ENCODE measurements around the gene PALM3. TPM values are rescaled to one million over a fixed set of nuclear protein-coding genes. Genes with fewer than 3 reads are reported as not detected.

The PALM3 gene
- total and polyA plus RNA-seq, 2 donors (not counting 3 experiments of a cell fraction or from before 2014, with no cell fraction given): 0.08 to 0.31 TPM

DNA sequence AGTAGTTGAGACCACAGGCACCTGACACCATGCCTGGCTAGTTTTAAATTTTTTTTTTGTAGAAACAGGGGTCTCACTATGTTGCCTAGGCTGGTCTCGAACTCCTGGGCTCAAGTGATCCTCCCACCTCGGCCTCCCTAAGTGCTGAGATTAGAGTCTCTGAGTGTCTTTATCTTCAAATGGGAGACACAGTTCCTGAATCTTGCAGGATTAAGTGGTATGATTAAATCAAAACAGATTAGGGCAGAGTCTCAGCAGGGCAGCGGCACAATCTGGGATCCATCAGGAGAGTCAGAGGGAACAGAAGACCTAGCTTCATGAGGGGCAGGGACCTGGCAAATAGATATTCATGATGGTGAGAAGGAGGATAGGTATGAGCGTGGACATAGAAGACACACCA, 33.0 kb downstream of the PALM3 start:
- H2AFZ ChIP-seq (ENCODE audit: low read depth, low read length): no peak overlapping the region
- no peaks in the 10 kb centered on the region for H3K79me2 ChIP-seq (ENCODE audit: control insufficient read depth, insufficient read depth, low read length)
- H3K27ac ChIP-seq (ENCODE audit: insufficient read depth, low read depth, low read length): no peak overlapping the region
- no peaks in the 10 kb centered on the region for H3K9me1 ChIP-seq (replicated peaks; ENCODE audit: control insufficient read depth, extremely low read depth, insufficient read depth, low read length)
- H4K20me1 ChIP-seq (replicated peaks; ENCODE audit: control insufficient read depth, extremely low read depth, insufficient read depth, low read length): no peaks in the 10 kb centered on the region
- POLR2A ChIA-PET: no interaction called here
- no peaks in the 10 kb centered on the region for H3K9me3 ChIP-seq (replicated peaks; ENCODE audit: control insufficient read depth, insufficient read depth, low read length)
- no peak overlapping the region for H3K9ac ChIP-seq (replicated peaks; ENCODE audit: extremely low read depth, insufficient read depth, low read length)
- intact Hi-C loops (cut with micrococcal nuclease) (no loop called here), dilution Hi-C loops (cut with MboI; ENCODE audit: extremely low pct_ligation_motif_present, low sequenced_read_pairs) (no loop called here)
- FAIRE-seq: no peak
- peaks cover 0 to 7% of the 10 kb centered on the region in 2 experiments for H3K27me3 ChIP-seq (ENCODE audit: control insufficient read depth in 2 of 2, insufficient read depth in 2 of 2, low read length in 2 of 2)
- H3K36me3 ChIP-seq (ENCODE audit: control insufficient read depth in 2 of 2, extremely low read depth in 1 of 2, insufficient read depth in 2 of 2, low read length in 2 of 2): no peaks in the 10 kb centered on the region
- H3K4me1 ChIP-seq (ENCODE audit: control insufficient read depth, extremely low read depth, insufficient read depth, low read length): peaks cover 7% of the 10 kb centered on the region
- CTCF ChIA-PET: interaction anchor here (0.9 to 1.7 kb wide), 2 partner anchors 30 to 44 kb away, joined by 3 to 5 read pairs; no protein-coding TSS in a partner anchor
- TF ChIP-seq FOS (IDR thresholded peaks at IDR 0.05; ENCODE audit: borderline replicate concordance, insufficient read depth, low read length) (no peak), JUN (IDR thresholded peaks at IDR 0.05; ENCODE audit: borderline replicate concordance, insufficient read depth, insufficient read length, low read depth) (no peak), POLR2A (IDR thresholded peaks at IDR 0.05; ENCODE audit: low read depth, low read length) (no peak), GATA2 (IDR thresholded peaks at IDR 0.05; ENCODE audit: insufficient read depth, insufficient read length, low read depth, low read length) (no peak), POLR2AphosphoS5 (IDR thresholded peaks at IDR 0.05; ENCODE audit: insufficient read depth, low read depth, low read length) (no peak), EZH2 (IDR thresholded peaks at IDR 0.05; ENCODE audit: borderline replicate concordance, low read depth, low read length, severe bottlenecking) (no peak), MYC (IDR thresholded peaks at IDR 0.05; ENCODE audit: low read depth, low read length) (no peak)
- TF ChIP-seq, protein P1, sequence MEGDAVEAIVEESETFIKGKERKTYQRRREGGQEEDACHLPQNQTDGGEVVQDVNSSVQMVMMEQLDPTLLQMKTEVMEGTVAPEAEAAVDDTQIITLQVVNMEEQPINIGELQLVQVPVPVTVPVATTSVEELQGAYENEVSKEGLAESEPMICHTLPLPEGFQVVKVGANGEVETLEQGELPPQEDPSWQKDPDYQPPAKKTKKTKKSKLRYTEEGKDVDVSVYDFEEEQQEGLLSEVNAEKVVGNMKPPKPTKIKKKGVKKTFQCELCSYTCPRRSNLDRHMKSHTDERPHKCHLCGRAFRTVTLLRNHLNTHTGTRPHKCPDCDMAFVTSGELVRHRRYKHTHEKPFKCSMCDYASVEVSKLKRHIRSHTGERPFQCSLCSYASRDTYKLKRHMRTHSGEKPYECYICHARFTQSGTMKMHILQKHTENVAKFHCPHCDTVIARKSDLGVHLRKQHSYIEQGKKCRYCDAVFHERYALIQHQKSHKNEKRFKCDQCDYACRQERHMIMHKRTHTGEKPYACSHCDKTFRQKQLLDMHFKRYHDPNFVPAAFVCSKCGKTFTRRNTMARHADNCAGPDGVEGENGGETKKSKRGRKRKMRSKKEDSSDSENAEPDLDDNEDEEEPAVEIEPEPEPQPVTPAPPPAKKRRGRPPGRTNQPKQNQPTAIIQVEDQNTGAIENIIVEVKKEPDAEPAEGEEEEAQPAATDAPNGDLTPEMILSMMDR (IDR thresholded peaks at IDR 0.05; ENCODE audit: extremely low read depth in 1 of 2, insufficient read depth in 1 of 2, low read depth in 1 of 2, low read length in 2 of 2): no peak
- TF ChIP-seq, protein P2, sequence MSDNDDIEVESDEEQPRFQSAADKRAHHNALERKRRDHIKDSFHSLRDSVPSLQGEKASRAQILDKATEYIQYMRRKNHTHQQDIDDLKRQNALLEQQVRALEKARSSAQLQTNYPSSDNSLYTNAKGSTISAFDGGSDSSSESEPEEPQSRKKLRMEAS (IDR thresholded peaks at IDR 0.05; ENCODE audit: insufficient read depth, insufficient read length): no peak
- H3K4me2 ChIP-seq (ENCODE audit: insufficient read depth, low read length): no peak overlapping the region
- DNase-seq (ENCODE audit: low read depth, low spot score): no peak
- no peak overlapping the region for H3K4me3 ChIP-seq (replicated peaks in 1 of 3; ENCODE audit: insufficient read depth in 1 of 3, low read depth in 1 of 3, low read length in 3 of 3)
- no TSS peak for BruUV-seq (replicated peaks)

All from endothelial cell of umbilical vein (primary cell).